Stimulated activated CD4-positive, alpha-beta T cell treated with anti-CD3 and anti-CD28 coated beads, Interleukin-4, amount 100 ng/mL, for 24 hours (primary cell): ENCODE data around the gene GMEB2.
"Not testable (repeated sequence)": the region's sequence is repeated elsewhere in the genome, so short reads cannot be mapped to it uniquely, and the experiment has no call there.

Source experiments
- DNase-seq: peaks from one replicate; pipeline ENCODE4 v3.0.0-alpha.2; 2020

GMEB2 gene

DNA sequence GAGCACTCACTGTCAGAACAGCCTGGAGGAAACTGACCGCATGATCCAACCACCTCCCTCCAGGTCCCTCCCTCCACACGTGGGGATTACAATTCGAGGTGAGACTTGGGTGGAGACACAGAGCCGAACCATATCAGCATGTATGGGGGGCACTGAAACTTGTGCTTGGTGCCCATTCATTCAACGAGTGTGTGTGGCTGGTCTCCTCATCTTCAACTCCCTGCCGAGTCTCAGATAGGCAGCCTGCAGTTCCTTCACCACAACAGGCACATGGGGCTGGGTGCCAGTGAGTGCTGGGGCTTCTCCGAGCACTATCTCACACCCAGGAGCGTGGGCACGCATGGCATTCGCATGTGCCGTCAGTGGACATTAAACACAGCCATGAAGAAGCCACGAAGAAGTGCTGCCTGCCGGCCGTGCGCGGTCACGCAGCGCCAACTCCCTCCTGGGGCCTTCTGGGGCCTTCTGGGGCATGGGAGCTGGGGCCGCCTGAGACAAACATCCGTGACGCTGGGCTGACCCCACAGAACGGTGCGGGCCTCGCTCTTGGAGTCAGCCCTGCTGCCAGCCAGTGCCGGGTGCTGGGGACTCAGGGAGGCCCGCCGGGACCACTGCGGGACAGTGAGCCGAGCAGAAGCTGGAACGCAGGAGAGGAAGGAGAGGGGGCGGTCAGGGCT lies 30.5 kb upstream of the GMEB2 start:
- DNase-seq: no peak

DNA sequence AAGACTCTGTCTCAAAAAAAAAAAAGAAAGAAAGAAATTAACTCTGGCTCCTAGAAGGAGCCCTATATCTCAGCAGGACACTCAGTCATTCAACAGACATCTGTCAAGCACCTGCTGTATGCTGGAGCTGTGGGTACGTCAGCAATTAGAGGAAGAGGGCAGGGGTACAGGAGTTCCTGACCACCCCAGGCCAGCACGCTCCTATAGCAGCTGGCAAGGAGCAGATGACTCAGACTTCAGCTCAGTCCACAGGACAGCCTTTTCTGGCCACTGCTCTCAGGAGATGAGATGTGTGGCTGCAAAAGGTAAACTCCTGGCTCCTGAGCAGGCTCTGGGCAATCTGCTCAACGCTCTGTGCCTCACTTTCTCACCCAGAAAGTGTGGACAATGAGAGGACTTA lies 29.6 kb upstream of the GMEB2 start:
- no peak for DNase-seq

DNA sequence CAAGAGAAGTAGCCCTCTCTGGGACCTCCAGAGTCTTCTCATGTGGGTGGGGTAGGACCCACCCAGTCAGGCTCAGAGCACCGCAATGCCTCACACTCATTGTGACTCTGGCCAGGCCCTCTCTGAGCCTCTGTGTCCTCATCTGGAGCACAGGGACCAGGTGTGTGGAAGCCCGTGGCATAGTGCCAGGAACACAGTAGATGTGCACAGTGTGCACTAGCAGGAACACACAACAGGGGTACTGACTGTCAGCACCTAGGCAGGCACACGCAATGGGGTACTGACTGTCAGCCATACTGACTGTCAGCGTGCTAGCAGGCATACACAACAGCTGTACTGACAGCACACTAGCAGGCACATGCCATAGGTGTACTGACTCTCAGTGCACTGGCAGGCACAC lies 28.3 kb upstream of the GMEB2 start:
- DNase-seq: no peak

DNA sequence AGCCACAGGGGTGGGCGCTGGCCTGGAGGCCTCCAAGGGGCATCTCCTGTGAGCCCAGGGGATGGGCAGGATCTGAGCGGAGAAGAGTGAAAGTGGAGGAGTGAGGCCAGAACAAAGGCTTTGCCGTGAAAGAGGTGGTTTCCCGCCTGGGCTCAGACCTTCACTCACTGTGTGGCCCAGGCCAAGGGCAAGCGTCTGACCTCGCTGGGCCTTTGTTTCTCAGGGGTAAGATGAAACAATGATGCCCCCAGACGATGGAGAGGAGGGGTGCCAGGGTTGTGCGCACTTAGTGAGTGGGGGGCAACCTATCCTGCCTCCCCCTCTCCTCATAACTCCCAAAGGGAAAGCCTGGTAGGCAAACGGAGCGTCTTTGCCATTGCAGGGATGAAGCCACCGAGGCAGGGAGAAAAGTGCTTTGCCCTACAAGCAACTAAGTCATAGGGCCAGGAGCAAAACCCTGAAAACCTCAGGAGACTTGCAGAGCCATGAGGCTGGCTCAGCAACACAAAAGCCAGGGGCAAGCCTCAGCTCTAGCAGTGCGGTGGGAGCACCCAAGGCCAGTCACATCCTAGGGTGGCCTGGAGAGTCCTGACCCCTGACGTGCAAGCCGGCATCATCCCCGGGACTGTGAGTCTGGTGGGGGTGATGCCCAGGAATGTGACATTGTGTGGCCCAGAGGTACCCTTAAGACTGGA lies 27.2 kb upstream of the GMEB2 start:
- DNase-seq: no peak

DNA sequence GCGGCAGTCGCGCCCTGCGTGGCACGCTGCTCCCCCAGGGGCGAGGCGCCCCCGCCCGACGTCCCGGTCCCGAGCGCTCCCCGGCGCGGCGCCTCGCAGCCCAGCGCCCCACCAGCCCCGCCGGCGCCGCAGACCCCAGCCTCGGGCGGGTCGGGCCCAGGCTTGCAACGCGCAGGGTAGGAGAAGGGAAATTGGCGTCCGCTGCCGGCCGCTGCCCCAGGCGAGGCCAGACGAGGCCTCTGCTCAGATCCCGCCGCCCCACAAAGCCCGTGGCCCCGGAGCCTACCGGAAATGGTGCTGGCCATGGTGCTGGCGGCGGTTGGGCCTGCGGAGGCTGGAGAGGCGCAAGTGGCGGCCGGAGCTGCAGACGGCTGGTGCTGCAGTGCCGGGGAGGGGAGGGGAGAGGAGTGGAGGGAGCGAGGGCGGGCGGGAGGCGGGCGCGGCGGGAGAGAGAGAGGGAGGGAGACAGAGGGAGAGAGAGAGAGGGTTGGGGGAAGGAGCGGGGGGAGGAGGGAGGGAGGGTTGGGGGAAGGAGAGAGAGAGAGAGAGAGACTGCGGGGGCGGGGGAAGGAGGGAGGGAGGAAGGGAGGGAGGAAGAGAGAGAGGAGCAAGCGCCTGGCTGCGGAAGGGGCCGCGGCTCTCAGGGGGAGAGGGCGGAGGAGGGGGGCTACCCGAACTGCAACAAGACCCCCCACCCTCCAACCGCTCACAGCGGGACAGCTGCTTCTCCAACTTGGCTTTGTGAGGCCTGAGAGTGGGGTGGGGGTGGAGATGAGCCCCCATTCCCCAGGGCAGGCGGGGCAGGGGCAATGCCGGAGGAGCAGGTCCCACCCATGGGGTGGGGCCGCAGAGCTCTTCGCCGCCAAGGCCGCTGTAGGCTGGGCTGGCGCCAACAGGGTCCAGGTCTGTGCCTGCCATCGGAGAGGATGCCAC lies 26.4 kb upstream of the GMEB2 start, which contains the start of gene STMN3:
TSS of gene STMN3 (minus strand) at position 384 of the 933 bp plus-strand sequence. CDS start at position 305, 79 bp downstream.
- DNase-seq: peak; percentile 73

DNA sequence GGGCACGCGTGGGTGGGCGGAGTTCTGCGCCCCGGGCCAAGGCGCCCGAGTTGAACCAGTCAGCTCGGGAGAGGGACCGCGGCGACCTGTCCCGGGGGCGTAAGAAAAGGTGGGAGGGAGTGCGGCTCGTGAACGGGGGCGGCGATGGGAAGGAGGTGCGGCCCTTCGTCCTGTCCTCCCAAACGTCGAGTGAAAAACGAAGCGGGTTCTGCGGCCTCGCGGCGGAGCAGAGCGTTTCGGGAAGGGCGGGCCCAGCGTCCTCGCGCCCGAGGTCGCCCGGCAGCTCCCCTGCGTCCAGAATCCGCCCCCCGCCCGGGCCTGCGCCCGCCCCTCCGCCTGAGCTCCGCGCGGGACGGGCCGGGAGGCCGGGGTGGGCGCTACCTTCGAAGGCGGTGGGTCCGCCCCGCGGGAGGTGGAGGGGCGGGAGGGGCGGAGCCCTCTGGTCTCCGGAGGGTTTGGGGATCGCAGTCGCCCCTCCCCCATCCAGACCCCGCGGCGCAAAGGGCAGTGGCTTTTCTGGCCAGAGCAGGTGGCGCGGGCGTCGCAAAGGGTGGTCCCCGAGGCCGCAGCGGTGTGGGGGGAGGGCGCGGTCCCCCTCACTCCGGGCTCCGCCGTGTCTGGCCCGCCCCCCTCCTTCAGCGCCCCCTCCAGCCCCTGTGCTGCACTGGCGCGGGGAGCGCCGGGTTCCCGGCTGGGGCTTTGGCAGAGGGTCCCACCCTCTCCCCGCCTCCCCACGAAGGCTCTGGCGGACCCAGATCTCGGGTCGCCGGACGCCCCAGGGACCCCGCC lies 25.5 kb upstream of the GMEB2 start:
- DNase-seq: peak; percentile 37

DNA sequence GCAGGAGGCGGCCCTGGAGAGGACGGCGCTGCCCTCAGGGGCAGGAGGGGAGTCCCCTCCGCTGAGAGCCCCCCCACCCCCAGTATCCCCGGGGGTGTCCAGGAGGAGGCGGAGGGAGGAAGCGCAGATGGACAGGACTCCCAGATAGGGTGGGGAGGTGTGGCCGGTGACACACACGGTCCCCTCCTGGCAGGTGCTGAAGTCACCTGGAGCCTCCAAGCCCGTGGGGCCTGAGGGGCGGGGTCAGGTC lies 25.0 kb upstream of the GMEB2 start:
- DNase-seq: no peak

DNA sequence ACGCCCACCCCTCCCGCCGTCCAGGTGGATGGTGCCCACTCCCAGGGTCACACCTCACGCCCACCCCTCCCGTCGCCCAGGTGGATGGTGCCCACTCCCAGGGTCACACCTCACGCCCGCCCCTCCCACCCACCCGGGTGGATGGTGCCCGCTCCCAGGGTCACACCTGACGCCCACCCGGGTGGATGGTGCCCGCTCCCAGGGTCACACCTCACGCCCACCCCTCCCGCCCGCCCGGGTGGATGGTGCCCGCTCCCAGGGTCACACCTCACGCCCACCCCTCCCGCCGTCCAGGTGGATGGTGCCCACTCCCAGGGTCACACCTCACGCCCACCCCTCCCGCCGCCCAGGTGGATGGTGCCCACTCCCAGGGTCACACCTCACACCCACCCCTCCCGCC lies 23.6 kb upstream of the GMEB2 start:
- DNase-seq: not testable (repeated sequence)

DNA sequence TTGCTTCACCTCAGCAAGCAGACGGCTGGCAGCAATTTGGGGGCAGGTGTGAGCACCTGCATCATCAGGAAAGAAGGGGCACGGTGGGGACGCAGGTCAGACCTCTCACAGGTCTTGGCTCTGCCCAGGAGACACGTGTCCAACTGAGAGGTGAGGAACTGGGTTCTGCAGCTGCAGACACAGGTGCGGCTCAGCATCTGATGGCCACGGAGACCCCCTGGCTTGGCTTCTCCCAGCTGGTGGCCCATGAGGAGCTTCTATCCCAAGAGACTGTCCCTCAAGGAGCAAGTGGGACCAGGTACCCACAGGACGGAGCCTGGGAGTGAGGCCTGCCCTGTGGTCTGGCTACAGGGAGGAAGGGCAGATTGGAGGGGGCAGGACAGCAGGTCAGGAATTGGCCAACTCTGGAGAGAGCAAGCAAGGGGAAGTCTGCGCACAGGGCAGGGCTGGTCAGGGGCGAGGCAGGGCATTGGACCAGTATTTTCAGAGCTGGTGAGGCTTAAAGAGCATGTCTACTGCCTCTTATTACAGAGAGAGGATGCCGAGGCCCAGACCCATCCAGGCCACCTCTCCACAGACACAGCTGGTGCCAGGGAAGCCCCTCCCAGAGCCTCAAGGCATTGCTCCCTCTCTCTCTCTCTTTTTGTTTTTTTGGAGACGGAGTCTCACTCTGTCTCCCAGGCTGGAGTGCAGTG lies 22.1 kb upstream of the GMEB2 start:
- DNase-seq: no peak

DNA sequence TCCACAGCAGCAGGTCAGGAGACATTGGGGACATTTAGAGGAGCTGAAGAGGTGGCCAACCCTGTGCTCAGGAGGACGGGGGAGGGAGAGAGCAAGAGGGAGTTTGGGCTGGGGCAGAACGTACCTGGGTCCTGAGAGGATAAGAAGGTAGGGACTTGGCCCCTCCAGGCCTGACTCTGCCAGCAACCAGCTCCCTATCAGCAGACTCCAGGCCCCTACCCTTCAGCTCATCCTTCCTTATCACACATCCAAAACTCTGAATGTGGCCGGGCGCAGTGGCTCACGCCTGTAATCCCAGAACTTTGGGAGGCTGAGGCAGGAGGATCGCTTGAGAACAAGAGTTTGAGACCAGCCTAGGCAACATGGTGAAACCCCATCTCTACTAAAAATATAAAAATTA lies 21.3 kb upstream of the GMEB2 start:
- DNase-seq: no peak

DNA sequence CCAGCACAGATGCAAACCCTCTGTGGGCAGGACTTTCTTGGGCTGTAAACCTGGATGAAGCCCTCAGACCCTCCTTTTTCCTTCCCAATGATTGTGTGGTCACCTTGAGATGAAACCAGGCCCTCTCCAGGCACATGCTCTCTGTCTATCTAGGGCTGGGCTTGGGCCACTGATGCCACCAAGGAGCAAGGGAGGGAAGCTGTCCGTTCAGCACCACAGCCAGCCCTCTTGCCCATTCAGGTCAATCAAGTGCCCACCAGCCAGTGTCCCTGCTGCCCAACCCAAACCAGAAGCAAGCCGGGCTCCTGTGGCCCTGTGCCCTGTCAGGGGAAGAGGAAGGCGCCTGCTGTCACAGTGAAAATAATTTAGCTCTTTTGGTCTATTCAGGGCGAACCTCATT lies 18.3 kb upstream of the GMEB2 start:
- no peak for DNase-seq

DNA sequence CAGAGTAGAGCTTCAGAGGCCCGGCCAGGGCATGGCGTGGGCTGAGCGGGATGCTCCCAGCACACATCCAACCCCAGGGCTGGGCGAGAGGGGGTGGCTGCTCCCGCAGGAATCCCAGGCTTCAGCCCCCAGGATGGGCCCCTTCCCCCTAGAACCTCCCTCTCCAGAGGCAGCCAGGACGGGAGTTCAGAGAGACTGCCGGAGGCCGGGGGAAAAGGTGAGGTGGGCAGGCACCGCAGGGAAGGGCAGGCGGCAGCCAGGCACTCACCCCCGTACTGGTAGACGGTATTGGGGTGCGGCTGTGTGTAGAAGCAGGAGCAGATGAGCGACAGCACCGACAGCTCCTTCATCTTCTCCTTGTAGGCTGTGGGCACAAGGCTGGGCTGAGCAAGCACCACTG lies 17.0 kb upstream of the GMEB2 start:
- DNase-seq: no peak

DNA sequence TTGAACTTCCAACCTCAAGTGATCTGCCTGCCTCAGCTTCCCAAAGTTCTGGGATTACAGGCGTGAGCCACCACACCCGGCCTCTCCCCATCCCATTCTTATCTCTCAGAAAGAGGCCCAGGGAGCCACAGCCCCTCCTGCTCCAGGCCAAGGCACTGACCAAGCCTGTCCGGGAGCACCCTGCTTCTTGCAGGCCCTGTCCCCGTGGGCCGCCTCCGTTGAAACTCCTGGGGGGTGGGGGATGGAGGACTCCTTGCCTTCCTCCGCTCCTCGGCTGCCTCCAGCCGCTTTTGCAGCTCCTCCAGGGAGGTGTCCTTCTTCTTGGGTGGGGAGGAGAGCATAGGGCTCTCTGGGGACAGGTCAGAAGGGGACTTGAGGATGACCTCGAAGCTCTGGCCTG lies 16.6 kb upstream of the GMEB2 start:
- DNase-seq: no peak

DNA sequence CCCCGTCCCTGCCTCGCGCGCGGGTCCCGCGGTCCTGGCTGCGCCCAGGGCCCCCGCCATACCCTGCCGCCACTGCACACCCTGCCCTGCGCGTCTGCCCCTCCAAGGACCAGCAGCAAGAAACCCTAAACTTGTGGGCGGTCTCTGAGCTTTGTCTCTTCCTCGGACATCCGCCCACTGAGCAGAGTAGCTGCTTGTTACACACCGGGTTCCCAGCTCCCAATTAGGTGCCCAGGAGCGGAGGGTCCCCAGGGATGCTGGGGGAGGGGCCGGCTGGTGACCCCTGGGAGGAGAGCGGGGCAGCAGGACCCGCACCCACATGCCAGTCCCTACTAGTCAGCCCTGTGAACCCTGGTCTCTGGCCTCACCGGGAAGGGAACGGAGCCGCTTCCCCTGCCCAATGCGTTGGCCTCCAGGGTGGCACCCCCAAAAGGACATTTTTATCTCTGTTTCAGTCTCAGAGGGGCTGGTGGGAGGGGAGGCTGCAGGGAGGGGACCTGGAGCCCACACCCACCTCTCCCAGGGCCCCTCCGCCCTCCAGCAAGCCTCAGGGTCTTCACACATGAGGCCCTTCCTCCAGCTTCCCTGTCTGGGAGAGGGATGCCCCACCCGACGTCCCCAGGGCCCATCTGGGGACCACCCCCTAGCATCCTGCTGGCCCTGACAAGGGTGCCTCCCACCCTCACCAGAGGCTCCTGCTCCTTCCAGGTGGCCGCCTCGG lies 15.8 kb upstream of the GMEB2 start:
- DNase-seq: no peak

DNA sequence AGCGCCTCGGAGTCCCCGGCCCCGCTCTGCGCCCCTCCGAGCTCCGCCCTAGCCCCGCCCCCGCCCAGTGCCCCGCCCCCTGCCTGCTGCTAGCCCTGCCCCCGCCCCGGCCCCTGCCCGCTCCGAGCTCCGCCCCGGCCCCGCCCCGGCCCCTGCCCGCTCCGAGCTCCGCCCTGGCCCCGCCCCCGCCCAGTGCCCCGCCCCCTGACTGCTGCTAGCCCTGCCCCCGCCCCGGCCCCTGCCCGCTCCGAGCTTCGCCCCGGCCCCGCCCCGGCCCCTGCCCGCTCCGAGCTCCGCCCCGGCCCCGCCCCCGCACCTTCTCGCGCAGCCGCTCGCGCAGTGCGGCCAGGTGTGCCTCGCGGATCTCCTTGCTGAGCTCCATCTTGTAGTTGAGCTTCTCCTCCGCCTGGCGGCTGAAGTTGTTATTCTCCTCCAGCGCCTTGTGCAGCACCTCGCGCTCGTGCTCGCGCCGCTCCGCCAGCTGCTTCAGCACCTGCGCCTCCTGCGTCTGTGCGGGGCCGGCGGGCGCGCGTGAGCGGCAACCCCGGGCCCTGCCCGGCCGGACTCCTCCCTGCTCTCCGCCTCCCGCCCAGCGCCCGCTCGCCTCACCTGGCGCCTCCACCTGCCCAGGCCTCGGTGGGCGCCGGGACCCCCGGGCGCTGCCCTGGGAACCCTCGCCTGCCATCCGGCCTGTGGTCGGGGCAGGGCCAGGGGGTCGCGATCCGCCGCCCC lies 15.1 kb upstream of the GMEB2 start:
- DNase-seq: peak; percentile 97

DNA sequence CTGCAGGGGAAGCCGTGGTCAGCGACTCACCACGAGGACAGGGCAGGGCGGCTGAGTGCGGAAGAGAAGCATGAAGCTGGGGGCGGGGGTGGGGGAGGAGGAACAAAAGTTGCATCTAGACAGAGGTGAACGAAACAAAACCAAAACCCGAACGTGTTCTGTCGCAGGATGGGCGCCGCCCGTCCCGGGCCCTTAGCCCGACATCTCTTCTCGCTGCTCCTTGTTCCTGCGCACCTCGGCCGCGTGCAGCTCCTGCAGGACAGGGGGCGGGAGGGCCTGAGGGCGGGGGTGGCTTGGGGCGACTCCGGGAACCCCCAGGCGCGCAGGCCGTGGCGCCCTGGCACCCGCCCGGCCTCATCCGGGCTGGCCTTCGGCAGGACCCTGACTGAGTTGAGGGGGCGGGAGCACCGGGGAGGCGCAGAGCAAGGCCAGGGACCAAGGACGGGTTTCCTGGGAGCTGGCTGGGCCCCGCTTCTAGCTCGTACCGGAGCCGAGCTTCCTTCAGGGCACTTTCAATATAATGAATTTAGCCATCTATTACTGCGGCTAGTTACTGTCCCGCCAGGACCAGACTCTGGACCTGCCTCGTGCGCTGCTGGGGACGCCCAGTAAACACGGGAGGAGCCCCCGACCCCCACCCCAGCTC lies 14.4 kb upstream of the GMEB2 start:
- DNase-seq: peak; percentile 54

DNA sequence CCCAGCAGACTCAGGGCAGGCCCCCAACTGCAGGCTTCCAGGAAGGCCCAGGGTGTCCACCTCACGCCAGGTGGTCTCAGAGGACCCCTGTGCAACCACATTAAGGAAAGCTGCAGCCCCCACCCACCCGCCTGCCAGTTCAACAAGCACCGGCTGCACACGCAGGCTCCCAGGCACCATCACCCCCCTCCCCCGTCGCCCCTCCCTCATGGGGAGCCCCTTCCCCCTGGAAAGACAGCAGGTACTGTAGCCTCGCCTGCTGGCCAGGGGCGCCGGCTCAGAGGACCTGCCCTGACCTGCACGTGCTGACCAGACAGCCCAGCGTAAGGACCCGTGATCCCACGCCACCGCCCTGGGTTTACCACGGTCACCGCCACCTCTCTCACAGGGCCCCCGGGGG lies 13.8 kb upstream of the GMEB2 start:
- DNase-seq: peak; percentile 25

DNA sequence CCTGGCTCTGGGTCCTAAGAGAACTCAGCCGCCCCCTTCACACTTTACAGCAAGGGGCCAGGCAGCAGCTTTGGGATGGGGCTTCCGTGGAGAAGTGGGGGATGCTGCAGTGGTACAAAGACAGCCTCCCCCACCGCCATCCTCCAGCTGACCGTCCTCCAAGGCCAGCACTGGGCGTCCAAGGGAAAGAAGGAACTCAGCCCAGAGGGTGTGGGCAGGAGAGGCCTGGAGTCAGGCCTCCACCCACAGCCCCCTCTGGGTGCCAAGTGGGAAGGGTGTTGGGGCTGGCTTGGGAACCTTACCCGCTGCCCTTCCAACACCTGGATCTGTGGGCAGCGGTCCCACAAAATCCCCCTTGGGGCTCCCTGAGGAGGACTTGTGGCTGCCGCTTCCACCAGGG lies 13.2 kb upstream of the GMEB2 start:
- DNase-seq: no peak

DNA sequence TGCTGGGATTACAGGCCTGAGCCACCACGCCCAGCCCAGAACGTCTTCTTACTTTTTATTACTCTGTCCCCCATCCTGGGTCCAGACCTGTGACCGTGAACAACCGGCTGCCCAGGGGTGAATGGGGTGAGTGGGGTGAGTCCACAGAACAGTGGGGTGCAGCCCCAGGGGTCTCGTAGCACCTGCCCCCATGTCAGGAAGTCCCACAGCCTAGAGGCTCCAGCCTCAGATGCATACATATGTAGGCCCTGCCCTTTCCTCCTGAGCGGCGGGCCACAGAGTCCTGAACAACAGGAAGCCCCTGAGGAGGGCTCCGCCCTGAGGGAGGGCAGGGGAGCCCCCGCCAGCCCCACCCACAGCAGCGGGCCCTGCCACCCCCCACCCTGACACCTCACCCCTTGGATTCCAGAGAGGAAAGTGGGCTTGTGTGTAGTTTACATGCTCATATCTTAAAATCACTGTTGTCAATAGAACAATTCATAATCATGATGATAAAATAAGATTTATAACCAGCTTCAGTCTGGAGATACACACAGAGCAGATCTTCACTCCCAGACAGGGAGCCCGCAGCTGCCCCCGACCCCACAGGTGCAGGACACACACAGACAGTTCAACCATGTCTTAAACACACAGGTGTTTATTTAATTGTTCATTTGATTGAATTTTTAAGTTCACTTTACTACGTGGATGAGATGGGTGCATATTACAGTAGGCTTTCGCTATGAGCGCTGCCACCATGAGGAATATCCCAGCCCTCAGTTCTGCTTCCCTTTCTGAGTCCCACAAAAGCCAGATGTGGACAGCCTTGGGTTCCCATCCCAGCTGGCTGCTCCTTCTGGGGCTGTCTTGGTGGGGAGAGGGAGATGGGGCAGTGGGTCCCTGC lies 12.4 kb upstream of the GMEB2 start:
- peak; percentile 68 for DNase-seq
